NCI-H460 (cell line): ENCODE measurements around the gene SHC1. TPM values are rescaled to one million over a fixed set of nuclear protein-coding genes. Genes with fewer than 3 reads are reported as not detected.

Source experiments
- DNase-seq: peaks from one replicate; pipeline ENCODE4 v3.0.0-alpha.2; 2016; ENCODE audit warnings: low read depth; ENCODE audit errors: extremely low read depth
- total RNA-seq: library from RNA; depleted of rRNA; stranded (reverse); fragments of >200 nt; shearing (Covaris generic); gene quantifications from 2 replicates; pipeline ENCODE4 v1.2.3, GENCODE V29; 2014

SHC1 gene
- total RNA-seq, 1 experiment from 2014 or later = 382 TPM

GRCh38 chr1:154974808-154975408 lies 4.4 kb upstream of the SHC1 start:
- peak; percentile 99 for DNase-seq

- DNase-seq = peak; percentile 100
Measured at GRCh38 chr1:154974102-154974807, 3.7 kb upstream of the SHC1 start, which contains the start of gene CKS1B. CKS1B (plus strand) TSS chr1:154974681; CDS start chr1:154974746, 65 bp downstream.

- DNase-seq = peak; percentile 100
Measured at GRCh38 chr1:154973344-154974101, 3.0 kb upstream of the SHC1 start.

- peak; percentile 99 for DNase-seq
Measured at GRCh38 chr1:154972517-154973343, 2.2 kb upstream of the SHC1 start.

GRCh38 chr1:154972213-154972516 lies 1.6 kb upstream of the SHC1 start:
- DNase-seq = no peak

GRCh38 chr1:154971341-154971998 lies 923 bp upstream of the SHC1 start:
- DNase-seq = peak; percentile 73

GRCh38 chr1:154969860-154970452 lies 591 bp downstream of the SHC1 start:
- DNase-seq = no peak

- no peak for DNase-seq
Measured at GRCh38 chr1:154969246-154969645, 1.3 kb downstream of the SHC1 start.

- no peak for DNase-seq
Measured at GRCh38 chr1:154968731-154969130, 1.8 kb downstream of the SHC1 start.

GRCh38 chr1:154967331-154967950 lies 3.1 kb downstream of the SHC1 start:
- no peak for DNase-seq

- DNase-seq = no peak
Measured at GRCh38 chr1:154966111-154966510, 4.4 kb downstream of the SHC1 start.

- no peak for DNase-seq
Measured at GRCh38 chr1:154964359-154964758, 6.2 kb downstream of the SHC1 start.

- DNase-seq = no peak
Measured at GRCh38 chr1:154963643-154964042, 6.9 kb downstream of the SHC1 start.

GRCh38 chr1:154962795-154963330 lies 7.7 kb downstream of the SHC1 start:
- DNase-seq = no peak

- no peak for DNase-seq
Measured at GRCh38 chr1:154962156-154962749, 8.3 kb downstream of the SHC1 start.

GRCh38 chr1:154961207-154962155 lies 9.1 kb downstream of the SHC1 start, which contains the start of gene PYGO2:
PYGO2 (minus strand) TSS chr1:154961782; CDS start chr1:154961576, 206 bp downstream.
- peak; percentile 73 for DNase-seq

- no peak for DNase-seq
Measured at GRCh38 chr1:154960446-154961136, 10.0 kb downstream of the SHC1 start.
